Smooth muscle cell (in vitro differentiated cells): ENCODE results near the gene SLC46A2. TPM values are rescaled to one million over a fixed set of nuclear protein-coding genes. Genes with fewer than 3 reads are reported as not detected.

Source experiments
- DNase-seq: peaks from one replicate; lab custom pipeline; 2025; ENCODE audit not compliant: unreplicated experiment; lab: John Stamatoyannopoulos, UW
- H2AFZ ChIP-seq: fragments of 200-600 bp; sonication (generic); 2 replicates; pipeline ENCODE4 v1.6.0; 2016; ENCODE audit warnings: antibody characterized with exemption, low read depth, mild to moderate bottlenecking
- H3F3A ChIP-seq: fragments of 200-600 bp; sonication (generic); 2 replicates; pipeline ENCODE4 v1.6.0; 2017; ENCODE audit warnings: antibody characterized with exemption, low read depth
- H3K27ac ChIP-seq: fragments of 200-600 bp; sonication (generic); 2 replicates; pipeline ENCODE4 v1.5.1; 2016; ENCODE audit warnings: low read depth, mild to moderate bottlenecking
- H3K27me3 ChIP-seq: fragments of 200-600 bp; sonication (generic); 2 replicates; pipeline ENCODE4 v1.6.1; 2016; ENCODE audit warnings: low read depth, mild to moderate bottlenecking
- H3K36me3 ChIP-seq: fragments of 200-600 bp; sonication (generic); 2 replicates; pipeline ENCODE4 v1.5.1; 2016; ENCODE audit warnings: low read depth
- H3K4me1 ChIP-seq: fragments of 200-600 bp; sonication (generic); 2 replicates; pipeline ENCODE4 v1.5.1; 2016; ENCODE audit warnings: low read depth
- H3K4me2 ChIP-seq: fragments of 200-600 bp; sonication (generic); 2 replicates; pipeline ENCODE4 v1.6.0; 2016; ENCODE audit warnings: mild to moderate bottlenecking
- H3K4me3 ChIP-seq: fragments of 200-600 bp; sonication (generic); 2 replicates; pipeline ENCODE4 v1.5.1; 2016; ENCODE audit warnings: mild to moderate bottlenecking
- H3K79me2 ChIP-seq: fragments of 200-600 bp; sonication (generic); 2 replicates; pipeline ENCODE4 v1.6.0; 2016; ENCODE audit warnings: low read depth, mild to moderate bottlenecking
- H3K9ac ChIP-seq: fragments of 200-600 bp; sonication (generic); 2 replicates; pipeline ENCODE4 v1.6.0; 2016; ENCODE audit warnings: low read depth
- H3K9me3 ChIP-seq: fragments of 200-600 bp; sonication (generic); replicated peaks from 2 replicates; pipeline ENCODE4 v1.5.1; 2016; ENCODE audit warnings: low read depth
- H4K20me1 ChIP-seq: fragments of 200-600 bp; sonication (generic); 2 replicates; pipeline ENCODE4 v1.6.0; 2016; ENCODE audit warnings: low read depth
- CTCF ChIP-seq: fragments of 200-600 bp; sonication (generic); IDR thresholded peaks from 2 replicates; pipeline ENCODE4 v1.5.1; 2017; ENCODE audit warnings: borderline replicate concordance, mild to moderate bottlenecking, antibody characterized with exemption; ENCODE audit not compliant: insufficient read depth, poor library complexity, severe bottlenecking
- WGBS: methylation state at CpG from one replicate; pipeline ENCODE4 v1.1.7; 2016; ENCODE audit warnings: low lambda C conversion rate; 5-methylcytosine and 5-hydroxymethylcytosine counted together
- polyA plus RNA-seq: library from polyadenylated mRNA; unstranded; fragments of >200 nt; fragmentation: Nextera tagmentation; extraction: Ambion mirVana; gene quantifications from 2 replicates; pipeline ENCODE4 v1.2.1, GENCODE V29; 2016
- total RNA-seq: library from RNA; depleted of rRNA; stranded (reverse); fragments of >200 nt; gene quantifications from 2 replicates; pipeline ENCODE4 v1.2.3, GENCODE V29; 2014

Gene SLC46A2, protein sequence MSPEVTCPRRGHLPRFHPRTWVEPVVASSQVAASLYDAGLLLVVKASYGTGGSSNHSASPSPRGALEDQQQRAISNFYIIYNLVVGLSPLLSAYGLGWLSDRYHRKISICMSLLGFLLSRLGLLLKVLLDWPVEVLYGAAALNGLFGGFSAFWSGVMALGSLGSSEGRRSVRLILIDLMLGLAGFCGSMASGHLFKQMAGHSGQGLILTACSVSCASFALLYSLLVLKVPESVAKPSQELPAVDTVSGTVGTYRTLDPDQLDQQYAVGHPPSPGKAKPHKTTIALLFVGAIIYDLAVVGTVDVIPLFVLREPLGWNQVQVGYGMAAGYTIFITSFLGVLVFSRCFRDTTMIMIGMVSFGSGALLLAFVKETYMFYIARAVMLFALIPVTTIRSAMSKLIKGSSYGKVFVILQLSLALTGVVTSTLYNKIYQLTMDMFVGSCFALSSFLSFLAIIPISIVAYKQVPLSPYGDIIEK
- total RNA-seq, result not detected in 2 replicates
- polyA plus RNA-seq, result not detected in 2 replicates

- Histone ChIP-seq H3K9ac (no peak within 1 kb of the TSS), H3K27me3 (peaks cover 36% of the 10 kb centered on the region), H3K9me3 (no peaks in the 10 kb centered on the region), H3K27ac (no peak within 1 kb of the TSS), H3K79me2 (no peaks in the 10 kb centered on the region), H4K20me1 (no peaks in the 10 kb centered on the region), H3K36me3 (no peaks in the 10 kb centered on the region), H3F3A (no peaks in the 10 kb centered on the region), H3K4me3 (peak within 1 kb of the TSS; percentile 40), H3K4me2 (peak within 1 kb of the TSS; percentile 86), H2AFZ (no peak within 1 kb of the TSS), H3K4me1 (no peaks in the 10 kb centered on the region)
- WGBS, result 27% methylated on average over 69 of the region's 78 CpGs
- no peak for DNase-seq
- TF ChIP-seq CTCF, result no peak
These were observed at the start of gene SLC46A2 for GRCh38 chr9:112890106-112891081. Gene SLC46A2 (minus strand): TSS chr9:112890876. CDS start chr9:112890681, 195 bp downstream.

GRCh38 chr9:112939418-112939817, 48.7 kb upstream of the SLC46A2 start:
- Histone ChIP-seq H3K36me3 (no peaks in the 10 kb centered on the region), H3K4me1 (no peaks in the 10 kb centered on the region), H3K4me3 (no peak overlapping the region), H3F3A (no peaks in the 10 kb centered on the region), H3K27ac (no peak overlapping the region), H3K9ac (no peak overlapping the region), H3K27me3 (peaks cover 14% of the 10 kb centered on the region), H4K20me1 (no peaks in the 10 kb centered on the region), H2AFZ (no peak overlapping the region), H3K9me3 (no peaks in the 10 kb centered on the region), H3K79me2 (no peaks in the 10 kb centered on the region), H3K4me2 (no peak overlapping the region)
- TF ChIP-seq CTCF, result no peak
- DNase-seq, result no peak

GRCh38 chr9:112933696-112934095, 43.0 kb upstream of the SLC46A2 start:
- no peak overlapping the region for H3K4me3 ChIP-seq
- H4K20me1 ChIP-seq, result no peaks in the 10 kb centered on the region
- no peak overlapping the region for H3K27ac ChIP-seq
- H3F3A ChIP-seq, result no peaks in the 10 kb centered on the region
- H3K9ac ChIP-seq, result no peak overlapping the region
- DNase-seq, result no peak
- no peaks in the 10 kb centered on the region for H3K4me1 ChIP-seq
- H3K36me3 ChIP-seq, result no peaks in the 10 kb centered on the region
- no peaks in the 10 kb centered on the region for H3K79me2 ChIP-seq
- H3K4me2 ChIP-seq, result no peak overlapping the region
- 93% methylated on average over 2 of the region's 2 CpGs for WGBS
- H3K9me3 ChIP-seq, result no peaks in the 10 kb centered on the region
- no peak for TF ChIP-seq CTCF
- peaks cover 32% of the 10 kb centered on the region for H3K27me3 ChIP-seq
- no peak overlapping the region for H2AFZ ChIP-seq
